ENCODE results near the gene SPCS1. TPM values are rescaled to one million over a fixed set of nuclear protein-coding genes. Genes with fewer than 3 reads are reported as not detected.

The SPCS1 gene
- total RNA-seq, 1 donor from 2014 or later = 132 TPM

- Mint-ChIP-seq H3K27me3 (ENCODE audit: insufficient read depth) (no peaks in the 10 kb centered on the region), H3K36me3 (ENCODE audit: low read depth) (peaks cover 23% of the 10 kb centered on the region), H3K4me1 (ENCODE audit: low read depth) (peaks cover 7% of the 10 kb centered on the region), H3K4me3 (no peak overlapping the region), H3K27ac (no peak overlapping the region), H3K9me3 (no peaks in the 10 kb centered on the region)
- intact Hi-C loops (cut with micrococcal nuclease) = no loop called here
- DNase-seq (ENCODE audit: low spot score) = no peak
Observed at GRCh38 chr3:52756141-52756540, 50.2 kb downstream of the SPCS1 start.

Other genes starting within 250 kb of the SPCS1 start
- gene STAB1, start 210.8 kb upstream of the SPCS1 start, total RNA-seq = 0.05 and 0.16 TPM in 2 replicates
- gene NT5DC2, start 172.2 kb upstream of the SPCS1 start, total RNA-seq = 60.8 and 61.7 TPM in 2 replicates
- 14.1 and 17.1 TPM in 2 replicates for gene UQCC5, start 169.5 kb upstream of the SPCS1 start, total RNA-seq
- gene PBRM1, start 20.2 kb upstream of the SPCS1 start, total RNA-seq = 68.6 and 68.8 TPM in 2 replicates
- 241 and 245 TPM in 2 replicates for gene GNL3, start 20.1 kb upstream of the SPCS1 start, total RNA-seq
- gene GLT8D1, start 315 bp upstream of the SPCS1 start, total RNA-seq = 33.9 and 40.6 TPM in 2 replicates
- 27.8 and 32.9 TPM in 2 replicates for gene NEK4, start 64.8 kb downstream of the SPCS1 start, total RNA-seq
- gene ITIH1, start 71.5 kb downstream of the SPCS1 start, total RNA-seq = not detected in 2 replicates
- gene ITIH3, start 88.7 kb downstream of the SPCS1 start, total RNA-seq = 0.42 TPM in 1 of 2 replicates, not detected in the other
- gene ITIH4, start 124.6 kb downstream of the SPCS1 start, total RNA-seq = 3.1 and 4.8 TPM in 2 replicates
- gene MUSTN1, start 128.9 kb downstream of the SPCS1 start, total RNA-seq = 1.7 TPM in 1 of 2 replicates, not detected in the other
- gene STIMATE, start 191.4 kb downstream of the SPCS1 start, total RNA-seq = 19.8 and 20.1 TPM in 2 replicates